ENCODE data around the gene UBQLN4.

GRCh38 chr1:156033011-156033410 lies 20.6 kb downstream of the UBQLN4 start:
- TF ChIP-seq CTCF (IDR thresholded peaks at IDR 0.05) (no peak), POLR2A (IDR thresholded peaks at IDR 0.05) (no peak)
